Umbilical cord (tissue), 2 donors: ENCODE data around the gene TAOK3. TPM values are rescaled to one million over a fixed set of nuclear protein-coding genes. Genes with fewer than 3 reads are reported as not detected.
"Not testable (repeated sequence)": the region's sequence is repeated elsewhere in the genome, so short reads cannot be mapped to it uniquely, and the experiment has no call there.

ENCODE experiments used
- DNase-seq: peaks from one replicate; pipeline ENCODE4 v3.0.0-alpha.2; 2015; ENCODE audit warnings: low spot score
- total RNA-seq: library from RNA; depleted of rRNA; stranded (reverse); fragments of >200 nt; gene quantifications from one replicate; pipeline ENCODE4 v1.2.3, GENCODE V29; 2014; ENCODE audit warnings: low replicate concordance; ENCODE audit not compliant: insufficient read depth

Gene TAOK3
- total RNA-seq, 1 donor from 2014 or later: 43.6 TPM

- no peak for DNase-seq
These were observed 1.5 kb upstream of the TAOK3 start for GRCh38 chr12:118374126-118374725.

GRCh38 chr12:118373616-118374015 is 909 bp upstream of the TAOK3 start:
- DNase-seq: no peak

DNA sequence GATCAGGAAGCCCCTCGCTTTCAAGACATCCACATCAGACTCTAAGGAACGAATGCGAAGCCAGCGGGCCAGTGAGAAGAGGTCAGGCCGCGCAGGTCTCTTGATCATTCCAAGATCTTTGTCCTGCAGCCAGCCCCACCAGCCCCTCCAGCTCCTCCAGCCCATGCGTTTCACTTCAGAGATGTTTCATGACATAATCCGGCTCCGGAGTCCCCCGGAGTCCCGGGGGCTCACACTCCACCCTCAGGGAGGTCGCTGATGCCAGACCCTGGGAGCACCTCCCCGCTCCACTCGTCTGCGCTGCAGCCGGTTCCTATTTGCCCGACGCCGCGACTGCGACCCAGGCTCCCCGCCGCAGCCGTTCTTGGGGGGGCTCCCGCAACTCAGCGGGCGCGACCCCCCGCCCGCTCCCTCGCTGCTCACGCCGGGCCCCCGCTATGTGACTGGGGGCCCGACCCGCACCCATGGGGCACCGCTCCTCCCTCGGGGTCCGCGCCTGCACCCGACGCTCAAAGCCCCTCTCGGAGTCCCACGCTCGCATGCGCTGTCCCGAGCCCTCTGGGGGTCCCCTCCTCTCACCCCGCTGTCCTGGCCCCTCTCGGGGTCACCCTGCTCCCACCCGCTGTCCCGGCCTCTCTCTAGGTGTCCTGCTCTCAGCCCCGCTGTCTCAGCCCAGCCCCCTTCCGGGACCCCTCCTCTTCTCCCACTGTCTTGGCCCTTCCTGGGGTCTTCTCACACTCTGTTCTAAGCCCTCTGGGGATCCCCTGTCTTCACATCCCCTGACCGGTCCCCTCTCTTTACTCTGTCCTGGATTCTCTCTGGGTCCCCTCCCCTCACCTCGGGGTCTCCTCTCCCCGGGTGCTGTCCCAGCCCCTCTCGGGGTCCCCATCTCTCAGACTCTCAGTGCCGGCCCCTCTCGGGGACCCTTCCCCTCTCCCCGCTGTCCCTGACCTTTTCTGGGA is 1.1 kb downstream of the TAOK3 start:
- no peak for DNase-seq

DNA sequence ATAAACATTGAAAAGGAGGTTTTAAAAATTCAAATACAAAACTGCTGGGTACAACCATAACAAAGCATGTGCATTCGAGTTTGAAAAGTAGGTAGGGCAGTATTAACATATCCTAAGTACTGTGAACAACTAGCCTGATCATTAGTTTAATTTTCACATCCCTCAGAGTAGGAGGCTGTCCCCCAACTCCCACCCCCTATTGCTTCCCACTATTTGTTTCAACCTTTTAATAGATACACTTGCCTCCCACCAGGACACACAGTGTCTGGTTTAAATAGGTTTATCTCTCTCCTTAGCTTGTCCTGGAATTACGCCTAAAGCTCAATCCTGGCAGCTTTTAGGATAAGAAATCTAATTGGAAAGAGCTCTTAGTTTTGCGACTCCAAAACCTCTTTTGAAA is 2.1 kb downstream of the TAOK3 start:
- no peak for DNase-seq

DNA sequence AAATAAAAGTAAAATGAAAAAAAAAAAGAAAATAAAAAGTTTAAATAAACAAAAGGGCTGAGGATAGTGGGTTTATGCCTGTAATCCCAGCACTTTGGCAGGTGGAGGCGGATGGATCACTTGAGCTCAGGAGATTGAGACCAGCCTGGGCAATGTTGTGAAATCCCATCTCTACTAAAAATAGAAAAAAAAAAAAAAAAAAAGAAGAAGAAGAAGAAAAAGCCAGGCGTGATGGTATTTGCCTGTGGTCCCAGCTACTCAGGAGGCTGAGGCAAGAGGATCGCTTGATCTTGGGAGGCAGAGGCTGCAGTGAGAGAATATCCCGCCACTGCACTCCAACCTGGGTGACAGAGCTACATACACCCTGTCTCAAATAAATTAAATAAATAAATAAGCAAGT is 3.9 kb downstream of the TAOK3 start:
- no peak for DNase-seq

- DNase-seq: no peak
These were observed 10.8 kb downstream of the TAOK3 start for GRCh38 chr12:118361889-118362288.

- DNase-seq: no peak
These were observed 11.7 kb downstream of the TAOK3 start for GRCh38 chr12:118361092-118361404.

DNA sequence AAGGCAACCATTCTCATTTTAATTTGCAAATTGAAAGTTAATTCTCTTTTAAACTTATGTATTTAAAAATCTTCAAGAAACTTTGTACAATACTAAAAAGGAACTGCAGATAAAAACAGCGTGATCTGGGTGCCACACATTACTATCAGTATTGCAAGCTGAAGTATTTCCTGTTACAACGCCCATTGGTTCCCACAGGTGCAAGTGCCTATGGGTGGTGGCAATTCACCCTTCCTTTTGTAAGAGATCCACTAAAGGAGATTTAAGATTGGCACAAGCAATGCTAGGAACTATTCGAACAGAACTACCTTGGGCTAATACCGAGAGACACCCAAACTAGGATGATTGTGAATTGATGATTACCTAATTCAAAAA is 13.2 kb downstream of the TAOK3 start:
- no peak for DNase-seq

- no peak for DNase-seq
These were observed 13.8 kb downstream of the TAOK3 start for GRCh38 chr12:118358612-118359540.

- DNase-seq: no peak
These were observed 14.7 kb downstream of the TAOK3 start for GRCh38 chr12:118358008-118358359.

GRCh38 chr12:118357257-118358007 is 15.3 kb downstream of the TAOK3 start:
- DNase-seq: peak; percentile 39

DNA sequence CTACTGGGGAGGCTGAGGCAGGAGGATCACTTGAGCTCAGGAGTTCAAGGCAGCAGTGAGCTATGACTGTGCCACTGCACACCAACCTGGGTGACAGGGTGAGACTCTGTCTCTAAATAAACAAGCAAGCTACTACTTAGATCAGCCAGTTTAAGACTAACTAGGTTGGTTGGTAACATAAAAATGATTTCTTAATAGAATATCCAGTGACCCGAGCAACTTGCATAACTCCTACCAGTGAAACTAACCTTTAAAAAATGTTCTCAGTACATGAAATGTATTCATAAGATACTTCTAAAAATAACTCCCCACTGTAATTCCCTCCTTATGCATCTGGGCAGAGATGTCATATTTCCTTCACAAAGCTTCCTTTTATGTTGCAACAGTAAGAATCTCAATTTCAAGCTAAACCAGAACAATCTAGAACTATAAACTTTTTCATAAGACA is 15.9 kb downstream of the TAOK3 start:
- peak; percentile 85 for DNase-seq

DNA sequence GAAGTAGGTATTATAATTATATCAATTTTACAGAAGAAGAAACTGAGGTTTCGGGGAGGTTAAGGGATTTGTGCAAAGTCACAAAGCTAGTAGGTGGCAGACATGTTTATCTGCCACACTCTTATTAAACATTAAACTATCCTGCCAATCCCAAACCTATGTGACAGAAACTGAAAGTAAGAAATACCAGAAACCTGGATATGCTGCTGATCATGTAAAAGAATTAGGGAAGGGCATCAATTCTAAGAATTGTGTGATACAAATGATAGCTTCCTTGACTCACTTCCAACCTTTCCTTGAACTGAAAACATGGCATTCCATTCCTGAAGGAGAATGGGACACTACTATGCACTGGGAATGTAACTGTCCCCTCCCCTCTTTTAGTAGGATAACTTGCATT is 16.9 kb downstream of the TAOK3 start:
- DNase-seq: no peak

DNA sequence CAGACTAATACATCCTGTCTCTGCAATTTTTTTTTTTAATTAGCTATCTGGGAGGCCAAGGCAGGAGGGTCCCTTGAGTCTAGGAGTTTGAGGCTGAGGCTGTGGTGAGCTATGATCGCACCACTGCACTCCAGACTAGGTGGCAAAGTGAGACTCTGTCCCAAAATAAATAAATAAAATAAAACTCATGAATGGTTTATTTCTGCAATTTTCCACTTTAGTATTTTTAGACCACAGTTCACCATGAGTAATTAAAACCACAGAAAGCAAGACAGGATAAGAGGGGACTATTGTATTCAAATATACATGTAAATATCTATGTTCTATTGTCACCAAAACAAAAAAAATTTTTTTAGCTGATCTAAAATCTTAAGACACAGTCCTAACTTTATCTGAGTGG is 17.8 kb downstream of the TAOK3 start:
- no peak for DNase-seq

DNA sequence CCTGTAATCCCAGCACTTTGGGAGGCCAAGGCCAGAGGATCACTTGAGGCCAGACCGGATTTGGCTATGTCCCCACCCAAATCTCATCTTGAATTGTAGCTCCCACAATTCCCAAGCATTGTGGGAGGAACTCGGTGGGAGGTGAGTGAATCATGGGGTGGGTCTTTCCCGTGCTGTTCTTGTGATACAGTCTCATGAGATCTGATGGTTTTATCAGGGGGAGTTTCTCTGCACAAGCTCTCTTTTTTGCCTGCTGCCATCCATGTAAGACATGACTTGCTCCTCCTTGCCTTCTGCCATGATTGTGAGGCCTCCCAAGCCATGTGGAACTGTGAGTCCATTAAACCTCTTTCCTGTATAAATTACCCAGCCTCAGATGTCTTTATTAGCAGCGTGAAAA is 18.2 kb downstream of the TAOK3 start:
- DNase-seq: not testable (repeated sequence)

GRCh38 chr12:118353721-118354120 is 19.0 kb downstream of the TAOK3 start:
- no peak for DNase-seq

GRCh38 chr12:118350908-118351559 is 21.7 kb downstream of the TAOK3 start:
- no peak for DNase-seq

GRCh38 chr12:118347916-118348315 is 24.8 kb downstream of the TAOK3 start:
- no peak for DNase-seq

- DNase-seq: no peak
These were observed 25.8 kb downstream of the TAOK3 start for GRCh38 chr12:118346895-118347294.

GRCh38 chr12:118345355-118345754 is 27.4 kb downstream of the TAOK3 start:
- DNase-seq: no peak

- DNase-seq: no peak
These were observed 27.9 kb downstream of the TAOK3 start for GRCh38 chr12:118344829-118345228.
